OCI-LY7 (cell line): ENCODE measurements around the gene RET.

ENCODE experiments used
- CTCF ChIP-seq: fragments of 200-600 bp; sonication (generic); conservative IDR thresholded peaks from 2 replicates; pipeline ENCODE4 v1.5.1; 2014; ENCODE audit warnings: mild to moderate bottlenecking, antibody characterized with exemption, low read length, moderate library complexity, mixed read lengths
- EZH2phosphoT487 ChIP-seq: fragments of 200-600 bp; sonication (generic); IDR thresholded peaks from 2 replicates; pipeline ENCODE4 v1.6.1; 2018; ENCODE audit warnings: low read depth, borderline replicate concordance, mild to moderate bottlenecking, mixed run types, antibody characterized with exemption, low read length, moderate library complexity, mixed read lengths

- TF ChIP-seq CTCF (no peak), EZH2phosphoT487 (no peak)
Measured at GRCh38 chr10:43138757-43139241, 61.9 kb downstream of the RET start.
